ENCODE results near the gene TTC27. TPM values are rescaled to one million over a fixed set of nuclear protein-coding genes. Genes with fewer than 3 reads are reported as not detected.

TTC27 gene
- total RNA-seq, 1 experiment from 2014 or later = 25.1 TPM

GRCh38 chr2:32624812-32625211 lies 3.0 kb upstream of the TTC27 start (continued):
- TF ChIP-seq, protein P1, sequence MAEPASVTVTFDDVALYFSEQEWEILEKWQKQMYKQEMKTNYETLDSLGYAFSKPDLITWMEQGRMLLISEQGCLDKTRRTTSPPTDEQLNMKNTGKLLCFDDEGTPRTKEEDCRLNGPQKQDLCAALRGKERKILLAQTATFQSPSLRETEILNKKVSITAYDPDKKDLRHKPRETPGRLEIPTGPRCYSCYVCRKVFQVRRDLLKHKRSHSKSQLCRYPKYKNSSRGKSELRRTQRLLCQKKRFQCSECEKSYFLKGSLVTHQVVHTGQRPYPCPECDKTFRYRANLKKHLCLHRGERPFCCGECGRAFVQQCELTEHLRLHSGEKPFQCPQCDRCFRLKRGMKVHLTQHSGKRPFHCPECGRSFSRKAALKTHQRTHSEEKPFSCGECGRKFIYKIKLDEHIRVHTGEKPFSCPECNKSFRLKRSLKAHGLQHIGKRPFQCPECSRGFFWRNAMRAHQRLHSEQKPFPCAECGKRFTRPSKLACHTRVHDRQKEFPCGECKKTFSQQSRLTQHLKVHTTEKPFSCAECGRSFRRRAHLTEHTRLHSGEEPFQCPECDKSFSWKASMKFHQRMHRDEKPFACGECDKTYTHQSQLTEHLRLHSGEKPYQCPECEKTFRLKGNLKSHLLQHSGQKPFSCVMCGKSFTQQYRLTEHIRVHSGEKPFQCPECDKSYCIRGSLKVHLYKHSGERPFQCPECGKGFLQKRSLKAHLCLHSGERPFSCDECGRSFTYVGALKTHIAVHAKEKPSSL (CRISPR knock-in tag; conservative IDR thresholded peaks at IDR 0.05) = no peak
- TF ChIP-seq NR2C2 (CRISPR knock-in tag; IDR thresholded peaks at IDR 0.05) (no peak), NFE2L1 (CRISPR knock-in tag; IDR thresholded peaks at IDR 0.05) (no peak), OVOL2 (CRISPR knock-in tag; IDR thresholded peaks at IDR 0.05; ENCODE audit: borderline replicate concordance) (no peak), ZNF317 (CRISPR knock-in tag; IDR thresholded peaks at IDR 0.05; ENCODE audit: borderline replicate concordance, low read depth) (no peak), SOX15 (CRISPR knock-in tag; IDR thresholded peaks at IDR 0.05) (no peak), ZNF532 (CRISPR knock-in tag; IDR thresholded peaks at IDR 0.05; ENCODE audit: borderline replicate concordance) (no peak)

DNA sequence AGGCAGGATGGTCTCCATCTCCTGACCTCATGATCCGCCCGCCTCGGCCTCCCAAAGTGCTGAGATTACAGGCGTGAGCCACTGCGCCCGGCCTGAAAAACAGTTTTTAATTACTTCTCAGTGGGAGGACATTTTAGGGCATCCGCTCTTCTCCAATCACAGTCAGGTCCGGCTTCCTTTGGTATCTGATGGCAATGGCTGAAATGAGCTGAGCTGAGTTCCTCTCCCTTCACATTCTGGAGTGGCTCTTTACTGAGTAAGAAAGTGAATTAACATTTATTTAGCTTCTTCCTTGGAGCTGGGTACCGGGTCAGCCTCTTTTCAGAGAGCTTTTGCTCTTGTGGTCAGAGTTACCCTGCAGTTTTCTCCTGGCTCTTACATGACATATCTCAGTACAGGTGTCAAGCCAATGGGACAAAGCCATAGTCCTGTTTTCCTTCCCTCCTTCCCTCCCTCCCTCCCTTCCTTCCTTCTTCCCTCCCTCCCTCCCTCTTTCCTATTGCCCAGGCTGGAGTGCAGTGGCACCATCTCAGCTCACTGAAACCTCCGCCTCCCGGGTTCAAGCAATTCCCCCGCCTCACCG lies 1.1 kb upstream of the TTC27 start:
- Mint-ChIP-seq H3K27ac (peak overlapping the region; percentile 97), H3K27me3 (ENCODE audit: low read depth) (no peaks in the 10 kb centered on the region), H3K4me1 (peaks cover 16% of the 10 kb centered on the region), H3K36me3 (peaks cover 9% of the 10 kb centered on the region), H3K4me3 (peak overlapping the region; percentile 88), H3K9me3 (no peaks in the 10 kb centered on the region)
- ATAC-seq (peak; percentile 0; the same call in 1 of the 2 replicates), DNase-seq (ENCODE audit: low spot score) (no peak)
- ChIA-PET POLR2A (interaction anchor here (1.5 kb wide), 1 partner anchor 14 kb away, joined by 3 read pairs; no protein-coding TSS in a partner anchor), CTCF (interaction anchor here (2.2 kb wide), 1 partner anchor 753 kb away, joined by 5 read pairs; no protein-coding TSS in a partner anchor)
- TF ChIP-seq ZNF396 (CRISPR knock-in tag; IDR thresholded peaks at IDR 0.05; ENCODE audit: borderline replicate concordance) (no peak), AR (CRISPR knock-in tag; IDR thresholded peaks at IDR 0.05) (no peak), IRF2 (CRISPR knock-in tag; IDR thresholded peaks at IDR 0.05; ENCODE audit: borderline replicate concordance, low read depth) (no peak), ZBTB21 (CRISPR knock-in tag; IDR thresholded peaks at IDR 0.05; ENCODE audit: borderline replicate concordance) (no peak), IRF1 (CRISPR knock-in tag; IDR thresholded peaks at IDR 0.05) (no peak), JAZF1 (CRISPR knock-in tag; IDR thresholded peaks at IDR 0.05) (no peak)
- TF ChIP-seq, protein P2, sequence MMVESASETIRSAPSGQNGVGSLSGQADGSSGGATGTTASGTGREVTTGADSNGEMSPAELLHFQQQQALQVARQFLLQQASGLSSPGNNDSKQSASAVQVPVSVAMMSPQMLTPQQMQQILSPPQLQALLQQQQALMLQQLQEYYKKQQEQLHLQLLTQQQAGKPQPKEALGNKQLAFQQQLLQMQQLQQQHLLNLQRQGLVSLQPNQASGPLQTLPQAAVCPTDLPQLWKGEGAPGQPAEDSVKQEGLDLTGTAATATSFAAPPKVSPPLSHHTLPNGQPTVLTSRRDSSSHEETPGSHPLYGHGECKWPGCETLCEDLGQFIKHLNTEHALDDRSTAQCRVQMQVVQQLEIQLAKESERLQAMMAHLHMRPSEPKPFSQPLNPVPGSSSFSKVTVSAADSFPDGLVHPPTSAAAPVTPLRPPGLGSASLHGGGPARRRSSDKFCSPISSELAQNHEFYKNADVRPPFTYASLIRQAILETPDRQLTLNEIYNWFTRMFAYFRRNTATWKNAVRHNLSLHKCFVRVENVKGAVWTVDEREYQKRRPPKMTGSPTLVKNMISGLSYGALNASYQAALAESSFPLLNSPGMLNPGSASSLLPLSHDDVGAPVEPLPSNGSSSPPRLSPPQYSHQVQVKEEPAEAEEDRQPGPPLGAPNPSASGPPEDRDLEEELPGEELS (CRISPR knock-in tag; IDR thresholded peaks at IDR 0.05) = no peak
- TF ChIP-seq, protein P3, sequence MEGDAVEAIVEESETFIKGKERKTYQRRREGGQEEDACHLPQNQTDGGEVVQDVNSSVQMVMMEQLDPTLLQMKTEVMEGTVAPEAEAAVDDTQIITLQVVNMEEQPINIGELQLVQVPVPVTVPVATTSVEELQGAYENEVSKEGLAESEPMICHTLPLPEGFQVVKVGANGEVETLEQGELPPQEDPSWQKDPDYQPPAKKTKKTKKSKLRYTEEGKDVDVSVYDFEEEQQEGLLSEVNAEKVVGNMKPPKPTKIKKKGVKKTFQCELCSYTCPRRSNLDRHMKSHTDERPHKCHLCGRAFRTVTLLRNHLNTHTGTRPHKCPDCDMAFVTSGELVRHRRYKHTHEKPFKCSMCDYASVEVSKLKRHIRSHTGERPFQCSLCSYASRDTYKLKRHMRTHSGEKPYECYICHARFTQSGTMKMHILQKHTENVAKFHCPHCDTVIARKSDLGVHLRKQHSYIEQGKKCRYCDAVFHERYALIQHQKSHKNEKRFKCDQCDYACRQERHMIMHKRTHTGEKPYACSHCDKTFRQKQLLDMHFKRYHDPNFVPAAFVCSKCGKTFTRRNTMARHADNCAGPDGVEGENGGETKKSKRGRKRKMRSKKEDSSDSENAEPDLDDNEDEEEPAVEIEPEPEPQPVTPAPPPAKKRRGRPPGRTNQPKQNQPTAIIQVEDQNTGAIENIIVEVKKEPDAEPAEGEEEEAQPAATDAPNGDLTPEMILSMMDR (IDR thresholded peaks at IDR 0.05) = no peak
- TF ChIP-seq, protein P4, sequence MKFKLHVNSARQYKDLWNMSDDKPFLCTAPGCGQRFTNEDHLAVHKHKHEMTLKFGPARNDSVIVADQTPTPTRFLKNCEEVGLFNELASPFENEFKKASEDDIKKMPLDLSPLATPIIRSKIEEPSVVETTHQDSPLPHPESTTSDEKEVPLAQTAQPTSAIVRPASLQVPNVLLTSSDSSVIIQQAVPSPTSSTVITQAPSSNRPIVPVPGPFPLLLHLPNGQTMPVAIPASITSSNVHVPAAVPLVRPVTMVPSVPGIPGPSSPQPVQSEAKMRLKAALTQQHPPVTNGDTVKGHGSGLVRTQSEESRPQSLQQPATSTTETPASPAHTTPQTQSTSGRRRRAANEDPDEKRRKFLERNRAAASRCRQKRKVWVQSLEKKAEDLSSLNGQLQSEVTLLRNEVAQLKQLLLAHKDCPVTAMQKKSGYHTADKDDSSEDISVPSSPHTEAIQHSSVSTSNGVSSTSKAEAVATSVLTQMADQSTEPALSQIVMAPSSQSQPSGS (CRISPR knock-in tag; IDR thresholded peaks at IDR 0.05; ENCODE audit: borderline replicate concordance, low read depth) = no peak

Measured in WTC11 (cell line).